RWPE1 (cell line): ENCODE measurements around the gene LMCD1.

Experiments
- CTCF ChIA-PET: fragments of 350-600 bp; sonication (Branson Sonifier 250); formaldehyde crosslinking; extraction: SDS; loops from one replicate; lab custom pipeline; 2021; lab: Yijun Ruan, JAX
- POLR2A ChIA-PET: fragments of 400-600 bp; formaldehyde crosslinking; extraction: SDS; loops from one replicate; lab custom pipeline; 2020; ENCODE audit warnings: antibody characterized with exemption; ENCODE audit not compliant: low non-redundant PET; lab: Yijun Ruan, JAX
- DNase-seq: peaks from one replicate; pipeline ENCODE4 v3.0.0; 2012; ENCODE audit warnings: low spot score
- H3K27ac ChIP-seq: fragments of 450-650 bp; 2 replicates; pipeline ENCODE4 v1.5.1; 2017
- TF ChIP-seq, protein P1 (sequence below): fragments of 450-650 bp; conservative IDR thresholded peaks from 2 replicates; pipeline ENCODE4 v1.5.1; 2017; ENCODE audit warnings: low read depth, mild to moderate bottlenecking

LMCD1 gene

DNA sequence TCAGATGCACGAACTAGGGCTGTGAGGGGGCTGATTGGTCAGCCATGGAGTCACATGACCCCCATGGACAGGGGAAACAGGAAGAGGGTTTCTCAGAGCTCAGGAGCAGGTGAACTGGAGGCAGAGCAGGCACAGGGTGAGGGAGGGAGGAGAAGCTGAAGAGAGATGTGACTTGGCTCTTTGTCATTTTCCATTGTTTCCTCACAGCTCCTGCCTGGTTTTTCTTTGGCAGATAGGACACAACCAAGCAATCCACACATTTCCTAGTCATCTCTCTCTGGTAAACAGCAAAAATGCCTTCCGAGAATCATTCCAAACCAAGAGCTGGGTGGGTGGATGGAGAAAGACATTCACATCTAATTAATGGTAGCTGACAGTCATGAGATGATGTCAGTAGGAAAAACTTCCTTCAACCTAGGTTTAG is 43.4 kb upstream of the LMCD1 start:
- ChIA-PET POLR2A (no interaction called here), CTCF (no interaction called here)
- no peak for DNase-seq
- no peak overlapping the region for H3K27ac ChIP-seq
- TF ChIP-seq, protein P1, sequence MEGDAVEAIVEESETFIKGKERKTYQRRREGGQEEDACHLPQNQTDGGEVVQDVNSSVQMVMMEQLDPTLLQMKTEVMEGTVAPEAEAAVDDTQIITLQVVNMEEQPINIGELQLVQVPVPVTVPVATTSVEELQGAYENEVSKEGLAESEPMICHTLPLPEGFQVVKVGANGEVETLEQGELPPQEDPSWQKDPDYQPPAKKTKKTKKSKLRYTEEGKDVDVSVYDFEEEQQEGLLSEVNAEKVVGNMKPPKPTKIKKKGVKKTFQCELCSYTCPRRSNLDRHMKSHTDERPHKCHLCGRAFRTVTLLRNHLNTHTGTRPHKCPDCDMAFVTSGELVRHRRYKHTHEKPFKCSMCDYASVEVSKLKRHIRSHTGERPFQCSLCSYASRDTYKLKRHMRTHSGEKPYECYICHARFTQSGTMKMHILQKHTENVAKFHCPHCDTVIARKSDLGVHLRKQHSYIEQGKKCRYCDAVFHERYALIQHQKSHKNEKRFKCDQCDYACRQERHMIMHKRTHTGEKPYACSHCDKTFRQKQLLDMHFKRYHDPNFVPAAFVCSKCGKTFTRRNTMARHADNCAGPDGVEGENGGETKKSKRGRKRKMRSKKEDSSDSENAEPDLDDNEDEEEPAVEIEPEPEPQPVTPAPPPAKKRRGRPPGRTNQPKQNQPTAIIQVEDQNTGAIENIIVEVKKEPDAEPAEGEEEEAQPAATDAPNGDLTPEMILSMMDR = no peak

DNA sequence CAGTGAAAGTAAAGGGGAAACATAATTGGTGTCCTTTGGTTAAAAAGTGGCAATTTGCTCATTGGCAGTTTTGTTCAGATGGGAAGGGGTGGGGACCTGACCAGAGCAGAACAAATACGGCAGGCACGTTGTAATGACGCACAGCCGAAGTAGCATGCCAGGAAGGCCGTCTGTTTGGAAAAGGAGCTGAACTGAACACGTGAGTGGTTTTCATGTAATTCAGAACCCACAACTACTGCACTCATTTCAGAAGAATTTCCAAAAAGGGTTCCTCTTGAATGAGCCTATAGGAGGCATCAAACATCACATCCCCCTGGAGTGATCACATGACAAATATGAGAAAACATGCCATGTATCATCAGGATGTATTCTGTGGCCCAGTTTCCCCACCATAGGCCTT is 42.9 kb upstream of the LMCD1 start:
- ChIA-PET CTCF (no interaction called here), POLR2A (no interaction called here)
- TF ChIP-seq, protein P1 = no peak
- DNase-seq = no peak
- H3K27ac ChIP-seq = no peak overlapping the region

DNA sequence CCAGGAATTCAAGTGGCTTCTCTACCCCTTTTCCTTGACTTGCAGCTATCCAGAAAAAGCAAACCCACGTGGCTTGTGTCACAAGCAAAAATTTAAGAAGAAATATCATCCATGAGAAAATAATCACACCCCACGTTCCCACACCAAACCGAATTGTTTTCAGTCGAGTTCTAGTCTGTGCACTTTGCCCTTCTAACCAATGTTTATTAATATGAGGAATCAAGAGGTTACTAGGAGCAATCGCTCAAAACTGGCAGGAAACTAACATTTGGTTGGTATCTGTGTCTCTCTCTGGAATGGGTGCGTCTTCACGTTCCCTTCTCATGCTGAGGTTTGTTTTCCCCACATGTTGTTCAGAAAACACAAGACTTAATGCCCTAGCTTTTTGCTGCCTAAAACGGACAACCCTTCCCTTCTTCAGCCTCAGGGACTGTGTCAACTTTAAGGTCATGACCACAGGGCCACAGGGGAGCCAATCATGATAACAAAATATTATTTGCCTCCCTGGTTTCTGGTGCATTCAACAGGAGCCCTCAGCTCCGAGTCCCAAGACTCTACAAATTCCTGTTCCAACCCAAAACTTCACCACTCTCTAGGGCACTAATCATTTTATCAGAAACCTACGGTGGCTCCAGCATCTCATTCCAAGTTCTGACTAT is 41.4 kb upstream of the LMCD1 start:
- DNase-seq = no peak
- ChIA-PET POLR2A (no interaction called here), CTCF (no interaction called here)
- H3K27ac ChIP-seq = no peak overlapping the region
- TF ChIP-seq, protein P1 = no peak

DNA sequence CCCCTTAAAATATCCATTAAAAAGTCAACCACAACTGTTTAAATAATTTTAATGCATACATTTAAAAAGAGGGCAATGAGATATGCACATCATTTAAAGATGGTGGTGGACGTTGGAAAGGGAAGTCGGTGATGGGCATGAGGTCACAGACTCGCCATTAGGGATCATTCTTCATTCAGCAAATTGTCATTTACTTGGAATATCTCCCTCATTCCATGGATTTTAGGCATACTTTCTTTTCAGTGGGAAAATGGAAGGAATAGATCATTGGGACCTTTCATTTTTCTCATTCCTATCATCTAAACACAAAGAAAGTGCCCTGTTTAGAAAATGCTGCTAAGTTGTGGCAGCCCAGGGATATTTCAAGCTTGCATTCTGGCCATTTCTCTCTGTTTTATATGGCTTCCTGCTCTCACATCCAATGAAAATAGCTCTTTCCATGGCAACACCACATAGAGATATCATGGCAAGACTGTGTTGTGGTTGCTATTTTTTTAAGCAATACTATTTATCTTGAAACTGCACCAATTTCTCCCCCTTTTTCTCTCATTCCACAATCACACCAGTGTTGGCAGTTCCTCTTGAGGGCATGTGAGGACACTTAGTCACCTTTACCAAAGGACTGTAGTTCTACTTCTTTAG is 40.7 kb upstream of the LMCD1 start:
- no peak for DNase-seq
- ChIA-PET POLR2A (no interaction called here), CTCF (no interaction called here)
- no peak overlapping the region for H3K27ac ChIP-seq
- TF ChIP-seq, protein P1 = no peak

DNA sequence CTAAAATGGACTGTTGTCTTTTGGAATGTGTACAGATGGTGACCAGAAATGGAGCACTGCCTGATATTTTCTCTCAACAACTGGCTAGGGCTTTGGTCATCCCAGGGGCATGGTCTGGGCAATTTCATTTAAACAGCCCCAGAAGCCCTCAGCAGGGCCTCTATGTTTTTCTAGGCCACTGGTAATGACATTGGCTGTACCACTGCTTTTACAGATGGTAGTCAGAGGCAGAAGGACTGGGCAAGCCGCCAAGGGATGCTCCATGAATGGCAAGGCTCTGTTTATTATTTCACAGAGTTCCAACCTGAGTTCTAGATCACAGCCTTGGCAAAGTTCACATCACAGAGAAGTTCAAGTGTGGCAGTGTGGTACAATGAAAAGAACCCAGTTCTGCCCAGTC is 37.0 kb upstream of the LMCD1 start:
- no peak for DNase-seq
- no peak overlapping the region for H3K27ac ChIP-seq
- CTCF ChIA-PET = no interaction called here
- TF ChIP-seq, protein P1 = no peak
- POLR2A ChIA-PET = no interaction called here

DNA sequence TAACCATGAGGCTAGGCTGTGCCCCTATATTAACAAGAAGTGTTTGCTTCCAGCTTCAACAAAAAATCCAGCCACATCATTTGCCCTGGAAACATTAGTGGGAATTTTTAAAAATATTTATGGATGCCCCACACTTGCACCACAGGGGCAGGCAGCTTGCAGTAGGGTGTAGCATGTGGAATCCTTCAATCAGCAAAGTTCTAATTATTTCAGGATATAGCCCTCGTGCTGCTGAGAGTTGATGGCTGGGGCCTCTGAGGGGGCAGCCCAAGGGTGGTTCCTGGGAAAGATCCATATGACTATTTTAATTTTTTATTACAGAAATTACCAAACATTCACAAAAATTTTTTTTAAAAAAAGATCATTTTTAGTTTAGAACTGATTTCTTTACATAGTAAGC is 35.1 kb upstream of the LMCD1 start:
- H3K27ac ChIP-seq = no peak overlapping the region
- POLR2A ChIA-PET = no interaction called here
- TF ChIP-seq, protein P1 = no peak
- CTCF ChIA-PET = no interaction called here
- no peak for DNase-seq
